ENCODE results near the gene CERK. TPM values are rescaled to one million over a fixed set of nuclear protein-coding genes. Genes with fewer than 3 reads are reported as not detected.

CERK gene
- total RNA-seq, 1 donor from 2014 or later = 145 TPM

DNA sequence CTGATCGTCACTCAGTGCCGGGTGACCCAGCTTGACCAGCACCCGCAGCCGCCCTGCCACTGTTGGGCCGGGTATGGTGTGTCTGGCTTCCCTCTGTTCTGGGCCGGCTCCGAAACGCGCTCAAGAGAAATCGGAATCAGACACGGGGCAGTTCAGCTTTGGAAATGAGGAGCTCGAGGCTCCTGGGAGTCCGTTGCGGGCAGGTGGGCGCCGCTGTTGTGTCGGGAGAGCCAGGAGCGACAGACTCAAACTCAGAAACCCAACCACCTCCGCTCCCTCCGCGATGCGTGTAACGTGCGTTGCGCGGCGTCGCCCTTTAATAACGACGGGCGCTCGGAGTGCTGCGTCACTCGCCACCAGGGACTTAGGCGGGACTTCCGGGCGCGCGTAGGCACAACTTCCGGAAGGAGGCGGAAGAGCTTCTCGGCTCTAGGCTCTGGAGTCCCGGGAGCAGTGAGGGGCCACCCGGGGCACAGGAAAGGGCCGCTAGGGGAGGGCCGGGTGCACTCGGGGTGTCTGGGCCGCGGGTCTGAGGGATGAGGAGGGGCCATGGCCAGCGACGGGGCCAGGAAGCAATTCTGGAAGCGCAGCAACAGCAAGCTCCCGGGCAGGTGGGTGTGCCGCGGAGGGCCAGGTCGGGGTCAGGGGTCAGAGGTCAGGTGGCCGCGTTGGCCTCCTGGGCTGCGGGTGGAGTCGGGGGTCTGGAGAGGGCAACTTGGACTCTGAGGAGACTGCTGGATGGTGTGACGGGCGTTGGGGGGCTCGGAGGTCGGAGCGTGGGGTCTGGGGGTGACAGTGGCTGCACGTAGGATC is 24.4 kb upstream of the CERK start, which contains the start of gene TBC1D22A:
TSS of gene TBC1D22A (plus strand) at position 413 of the 813 bp plus-strand sequence. CDS start at position 550, 137 bp downstream.
- TF ChIP-seq, protein P1, sequence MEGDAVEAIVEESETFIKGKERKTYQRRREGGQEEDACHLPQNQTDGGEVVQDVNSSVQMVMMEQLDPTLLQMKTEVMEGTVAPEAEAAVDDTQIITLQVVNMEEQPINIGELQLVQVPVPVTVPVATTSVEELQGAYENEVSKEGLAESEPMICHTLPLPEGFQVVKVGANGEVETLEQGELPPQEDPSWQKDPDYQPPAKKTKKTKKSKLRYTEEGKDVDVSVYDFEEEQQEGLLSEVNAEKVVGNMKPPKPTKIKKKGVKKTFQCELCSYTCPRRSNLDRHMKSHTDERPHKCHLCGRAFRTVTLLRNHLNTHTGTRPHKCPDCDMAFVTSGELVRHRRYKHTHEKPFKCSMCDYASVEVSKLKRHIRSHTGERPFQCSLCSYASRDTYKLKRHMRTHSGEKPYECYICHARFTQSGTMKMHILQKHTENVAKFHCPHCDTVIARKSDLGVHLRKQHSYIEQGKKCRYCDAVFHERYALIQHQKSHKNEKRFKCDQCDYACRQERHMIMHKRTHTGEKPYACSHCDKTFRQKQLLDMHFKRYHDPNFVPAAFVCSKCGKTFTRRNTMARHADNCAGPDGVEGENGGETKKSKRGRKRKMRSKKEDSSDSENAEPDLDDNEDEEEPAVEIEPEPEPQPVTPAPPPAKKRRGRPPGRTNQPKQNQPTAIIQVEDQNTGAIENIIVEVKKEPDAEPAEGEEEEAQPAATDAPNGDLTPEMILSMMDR (IDR thresholded peaks at IDR 0.05; ENCODE audit: partially characterized antibody, unreplicated experiment) = peak; percentile 16
- Mint-ChIP-seq H3K4me1 (ENCODE audit: low read depth, unreplicated experiment) (peaks cover 9% of the 10 kb centered on the region), H3K4me3 (ENCODE audit: unreplicated experiment) (peak within 1 kb of the TSS; percentile 98), H3K36me3 (ENCODE audit: unreplicated experiment) (peaks cover 2% of the 10 kb centered on the region), H3K27me3 (ENCODE audit: unreplicated experiment) (peaks cover 7% of the 10 kb centered on the region), H3K27ac (ENCODE audit: unreplicated experiment) (peak within 1 kb of the TSS; percentile 95), H3K9me3 (ENCODE audit: unreplicated experiment) (peaks cover 13% of the 10 kb centered on the region)
- peak; percentile 95 for DNase-seq

DNA sequence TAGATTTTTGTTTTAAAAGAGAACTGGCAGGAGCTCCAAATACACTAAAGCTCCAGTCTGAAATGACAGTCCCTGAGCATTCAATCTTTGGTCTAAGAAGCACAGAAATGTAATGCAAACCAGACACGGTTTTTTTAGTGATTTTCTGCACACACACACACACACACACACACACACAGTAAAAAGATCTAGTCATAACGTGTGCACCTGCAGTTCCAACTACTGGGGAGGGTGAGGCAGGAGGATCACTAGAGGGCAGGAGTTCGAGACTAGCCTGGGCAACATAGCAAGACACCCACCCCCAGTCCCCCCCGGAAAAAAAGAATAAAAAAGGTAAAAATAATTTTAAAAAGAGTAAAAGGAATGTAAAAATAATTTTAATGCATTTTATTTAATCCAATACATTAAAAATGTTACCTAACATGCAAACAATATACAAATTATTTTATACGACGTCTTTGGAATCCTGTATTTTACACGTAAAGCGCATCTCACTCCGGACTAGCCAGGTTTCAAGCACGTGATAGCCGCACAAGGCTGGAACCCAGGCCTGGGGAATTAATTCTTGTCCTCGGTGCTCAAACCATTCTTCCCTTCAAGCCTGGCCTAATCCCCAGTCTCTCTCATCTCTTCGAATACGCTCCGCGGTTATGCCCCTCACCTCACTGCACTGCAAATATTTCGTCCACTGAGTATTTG is 23.6 kb upstream of the CERK start:
- H3K9me3 Mint-ChIP-seq (ENCODE audit: unreplicated experiment) = peaks cover 13% of the 10 kb centered on the region
- peak overlapping the region; percentile 95 for H3K27ac Mint-ChIP-seq (ENCODE audit: unreplicated experiment)
- no peak for DNase-seq
- peaks cover 7% of the 10 kb centered on the region for H3K27me3 Mint-ChIP-seq (ENCODE audit: unreplicated experiment)
- H3K4me3 Mint-ChIP-seq (ENCODE audit: unreplicated experiment) = peak overlapping the region; percentile 98
- peaks cover 8% of the 10 kb centered on the region for H3K4me1 Mint-ChIP-seq (ENCODE audit: low read depth, unreplicated experiment)
- TF ChIP-seq, protein P1 (IDR thresholded peaks at IDR 0.05; ENCODE audit: partially characterized antibody, unreplicated experiment) = no peak
- H3K36me3 Mint-ChIP-seq (ENCODE audit: unreplicated experiment) = peaks cover 8% of the 10 kb centered on the region

DNA sequence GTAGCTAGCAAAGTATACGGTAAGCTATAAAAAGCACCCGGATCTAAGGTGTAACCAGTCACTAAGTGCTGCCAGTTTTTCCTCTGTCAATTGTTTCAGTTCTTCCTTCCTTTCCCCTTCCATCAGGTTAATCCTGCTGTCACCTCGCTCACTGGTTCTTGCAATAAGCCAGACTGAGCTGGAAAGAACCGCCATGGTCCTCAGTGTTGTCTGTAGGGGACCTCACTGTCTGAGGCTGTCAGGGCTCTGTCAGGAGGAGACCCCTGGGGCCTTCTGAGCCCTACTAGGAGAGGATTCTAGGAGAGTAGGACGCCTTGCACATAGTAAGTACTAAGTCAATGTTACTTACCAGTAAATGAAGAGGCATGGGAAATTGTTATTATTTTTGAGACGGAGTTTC is 23.0 kb upstream of the CERK start:
- H3K36me3 Mint-ChIP-seq (ENCODE audit: unreplicated experiment) = peaks cover 13% of the 10 kb centered on the region
- peaks cover 8% of the 10 kb centered on the region for H3K4me1 Mint-ChIP-seq (ENCODE audit: low read depth, unreplicated experiment)
- peak overlapping the region; percentile 31 for H3K27ac Mint-ChIP-seq (ENCODE audit: unreplicated experiment)
- H3K4me3 Mint-ChIP-seq (ENCODE audit: unreplicated experiment) = peak overlapping the region; percentile 98
- H3K27me3 Mint-ChIP-seq (ENCODE audit: unreplicated experiment) = peaks cover 7% of the 10 kb centered on the region
- DNase-seq = no peak
- H3K9me3 Mint-ChIP-seq (ENCODE audit: unreplicated experiment) = peaks cover 18% of the 10 kb centered on the region
- TF ChIP-seq, protein P1 (IDR thresholded peaks at IDR 0.05; ENCODE audit: partially characterized antibody, unreplicated experiment) = no peak

DNA sequence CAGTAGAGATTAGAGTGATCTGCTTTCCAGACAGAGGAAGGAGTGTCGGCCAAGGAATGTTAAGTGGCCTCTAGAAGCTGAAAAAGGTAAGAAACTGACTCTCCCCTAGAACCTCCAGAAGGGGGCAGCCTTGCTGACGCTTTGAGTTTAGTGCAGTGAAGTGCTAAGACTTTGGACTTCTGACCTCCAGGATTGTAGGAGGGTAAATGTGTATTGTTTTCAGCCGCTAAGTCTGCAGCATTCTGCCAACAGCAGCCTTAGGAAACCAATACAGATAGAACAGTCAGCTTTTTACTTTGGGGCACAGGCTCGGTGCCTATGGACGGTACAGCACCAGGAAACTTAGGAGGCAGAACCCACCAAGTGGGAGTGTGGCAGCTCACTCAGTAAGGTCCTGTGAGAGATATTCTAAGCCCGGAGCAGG is 20.8 kb upstream of the CERK start:
- Mint-ChIP-seq H3K27me3 (ENCODE audit: unreplicated experiment) (peaks cover 7% of the 10 kb centered on the region), H3K4me1 (ENCODE audit: low read depth, unreplicated experiment) (peaks cover 7% of the 10 kb centered on the region), H3K9me3 (ENCODE audit: unreplicated experiment) (peaks cover 20% of the 10 kb centered on the region), H3K36me3 (ENCODE audit: unreplicated experiment) (peaks cover 13% of the 10 kb centered on the region), H3K4me3 (ENCODE audit: unreplicated experiment) (no peak overlapping the region), H3K27ac (ENCODE audit: unreplicated experiment) (no peak overlapping the region)
- TF ChIP-seq, protein P1 (IDR thresholded peaks at IDR 0.05; ENCODE audit: partially characterized antibody, unreplicated experiment) = peak; percentile 54
- DNase-seq = peak; percentile 56

Measured in glutamatergic neuron (in vitro differentiated cells).